HCT116 (cell line): ENCODE data around the gene NOP16. TPM values are rescaled to one million over a fixed set of nuclear protein-coding genes. Genes with fewer than 3 reads are reported as not detected.

Experiments
- ATAC-seq: fragments of 200-7000 bp; cut with Tn5 transposase; 2 replicates; pipeline ENCODE4 v1.9.1; 2020; ENCODE audit warnings: mild to moderate bottlenecking, moderate library complexity
- BruUV-seq: library from RNA; stranded (reverse); fragments of 400-500 nt; replicated peaks from 2 replicates; lab custom pipeline; 2021; lab: Mats Ljungman, UMichigan
- CTCF ChIA-PET: fragments of 300-600 bp; sonication (Branson Sonifier 250); formaldehyde crosslinking; loops from one replicate; lab custom pipeline; 2021; ENCODE audit warnings: antibody characterized with exemption; lab: Charles Lee
- POLR2A ChIA-PET: fragments of 300-600, 350-600 bp; sonication (Branson Sonifier 250); formaldehyde crosslinking; loops from one replicate; lab custom pipeline; 2021; ENCODE audit warnings: antibody characterized with exemption; lab: Charles Lee
- RAD21 ChIA-PET, 2 experiments: fragments of 300-600 bp; sonication (Branson Sonifier 250); formaldehyde crosslinking; loops; one replicate each; lab custom pipeline; 2023; ENCODE audit warnings: low total read pairs in 2 of 2; ENCODE audit not compliant: uncharacterized antibody in 2 of 2, unreplicated experiment in 2 of 2, low non-redundant PET in 1 of 2; lab: Charles Lee
- DNase-seq: peaks from one replicate; pipeline ENCODE4 v3.0.0-alpha.2; 2010; ENCODE audit warnings: low read depth, low spot score
- H2AFZ ChIP-seq: fragments of 200-600 bp; shearing (Covaris generic), sonication (generic); 2 replicates; pipeline ENCODE4 v1.6.1; 2017; ENCODE audit warnings: low read depth, mixed run types, mixed read lengths, antibody characterized with exemption, low read length; ENCODE audit not compliant: poor library complexity, severe bottlenecking
- H3K27ac ChIP-seq: 2 replicates; pipeline ENCODE4 v1.5.1; 2012; ENCODE audit warnings: low read depth, low read length
- H3K27me3 ChIP-seq: fragments of 200-600 bp; sonication (generic); 2 replicates; pipeline ENCODE4 v1.6.1; 2016; ENCODE audit warnings: mixed run types, low read length, mixed read lengths; ENCODE audit not compliant: insufficient read depth
- H3K36me3 ChIP-seq, 2 experiments: fragments of 200-500 bp in 1 of 2; fragments of 200-600 bp in 1 of 2; sonication (Bioruptor generic) in 1 of 2; sonication (generic) in 1 of 2; 2 replicates each; pipeline versions ENCODE4 v1.5.1 to v1.6.1; 2014 to 2016; ENCODE audit warnings: low read length in 2 of 2, inconsistent platforms in 1 of 2, mixed read lengths in 1 of 2, mixed run types in 1 of 2; ENCODE audit not compliant: insufficient read depth in 2 of 2, control insufficient read depth in 1 of 2
- H3K4me1 ChIP-seq, 2 experiments: fragments of 200-600 bp in 1 of 2; sonication (generic) in 1 of 2; 2 replicates each; pipeline versions ENCODE4 v1.5.1 to v1.6.1; 2012 to 2017; ENCODE audit warnings: low read length in 2 of 2, inconsistent platforms in 1 of 2, mild to moderate bottlenecking in 1 of 2, mixed read lengths in 1 of 2, mixed run types in 1 of 2, moderate library complexity in 1 of 2; ENCODE audit not compliant: insufficient read depth in 2 of 2, control insufficient read depth in 1 of 2
- H3K4me2 ChIP-seq: fragments of 200-600 bp; sonication (generic); 2 replicates; pipeline ENCODE4 v1.6.1; 2017; ENCODE audit warnings: mixed run types, low read length, mixed read lengths
- H3K4me3 ChIP-seq, 2 experiments: fragments of 200-600 bp in 1 of 2; sonication (generic) in 1 of 2; replicated peaks in 1 of 2; 2 replicates each; pipeline ENCODE4 v1.5.1; 2011 to 2016; ENCODE audit warnings: low read length in 2 of 2, control low read depth in 1 of 2, low read depth in 1 of 2, mild to moderate bottlenecking in 1 of 2, mixed read lengths in 1 of 2, mixed run types in 1 of 2
- H3K79me2 ChIP-seq: fragments of 200-600 bp; sonication (generic); 2 replicates; pipeline ENCODE4 v1.6.1; 2017; ENCODE audit warnings: mild to moderate bottlenecking, mixed run types, low read length, moderate library complexity, mixed read lengths; ENCODE audit not compliant: insufficient read depth
- H3K9ac ChIP-seq: fragments of 200-600 bp; sonication (generic); 2 replicates; pipeline ENCODE4 v1.6.1; 2016; ENCODE audit warnings: low read length, mixed read lengths
- H3K9me2 ChIP-seq: fragments of 200-600 bp; sonication (generic), shearing (Covaris generic); 2 replicates; pipeline ENCODE4 v1.6.1; 2017; ENCODE audit warnings: mixed run types, mild to moderate bottlenecking, moderate library complexity; ENCODE audit not compliant: insufficient read depth
- H3K9me3 ChIP-seq, 2 experiments: fragments of 200-500 bp in 1 of 2; fragments of 200-600 bp in 1 of 2; sonication (Bioruptor generic) in 1 of 2; sonication (generic) in 1 of 2; 2 replicates each; pipeline ENCODE4 v1.6.1; 2014 to 2017; ENCODE audit warnings: low read length in 2 of 2, mixed read lengths in 2 of 2, inconsistent platforms in 1 of 2, low read depth in 1 of 2, mild to moderate bottlenecking in 1 of 2, mixed run types in 1 of 2, moderate library complexity in 1 of 2; ENCODE audit not compliant: control insufficient read depth in 1 of 2, insufficient read depth in 1 of 2
- H4K20me1 ChIP-seq: fragments of 200-600 bp; sonication (generic), shearing (Covaris generic); 2 replicates; pipeline ENCODE4 v1.6.1; 2017; ENCODE audit warnings: mixed run types, mild to moderate bottlenecking, moderate library complexity; ENCODE audit not compliant: insufficient read depth
- EGR1 ChIP-seq: IDR thresholded peaks from 2 replicates; pipeline ENCODE4 v1.6.1; 2012; ENCODE audit warnings: low read depth
- ELF1 ChIP-seq: IDR thresholded peaks from 2 replicates; pipeline ENCODE4 v1.6.1; 2012; ENCODE audit warnings: low read depth, borderline replicate concordance
- POLR2AphosphoS5 ChIP-seq: IDR thresholded peaks from 2 replicates; pipeline ENCODE4 v1.6.1; 2011; ENCODE audit warnings: mild to moderate bottlenecking, low read depth, low read length, moderate library complexity
- RAD21 ChIP-seq: IDR thresholded peaks from 2 replicates; pipeline ENCODE4 v1.6.1; 2012; ENCODE audit warnings: low read depth, mild to moderate bottlenecking
- TCF7L2 ChIP-seq: IDR thresholded peaks from 2 replicates; pipeline ENCODE4 v1.7.0; 2011; ENCODE audit warnings: borderline replicate concordance, inconsistent platforms; ENCODE audit not compliant: insufficient read depth, insufficient read length; ENCODE audit errors: extremely low read depth
- YY1 ChIP-seq: IDR thresholded peaks from 2 replicates; pipeline ENCODE4 v1.6.1; 2011; ENCODE audit warnings: low read length, low read depth, moderate library complexity, mild to moderate bottlenecking; ENCODE audit not compliant: insufficient replicate concordance; ENCODE audit errors: extremely low read depth
- intact Hi-C: fragments of 100-400 bp; cut with micrococcal nuclease; formaldehyde crosslinking; loops from 2 replicates; pipeline ENCODE4 v1.10.0; 2022
- total RNA-seq: library from RNA; stranded (reverse); gene quantifications from one replicate; pipeline ENCODE4 v1.2.1, GENCODE V29; 2021; ENCODE audit not compliant: unreplicated experiment
- TF ChIP-seq, protein P1 (sequence below): IDR thresholded peaks from 2 replicates; pipeline ENCODE4 v1.6.1; 2012
- TF ChIP-seq, protein P2 (sequence below): IDR thresholded peaks from 2 replicates; pipeline ENCODE4 v1.6.1; 2011; ENCODE audit warnings: mild to moderate bottlenecking, low read length, moderate library complexity; ENCODE audit not compliant: insufficient replicate concordance; ENCODE audit errors: extremely low read depth

Gene NOP16
- total RNA-seq, 1 experiment from 2014 or later = 67.1 TPM

DNA sequence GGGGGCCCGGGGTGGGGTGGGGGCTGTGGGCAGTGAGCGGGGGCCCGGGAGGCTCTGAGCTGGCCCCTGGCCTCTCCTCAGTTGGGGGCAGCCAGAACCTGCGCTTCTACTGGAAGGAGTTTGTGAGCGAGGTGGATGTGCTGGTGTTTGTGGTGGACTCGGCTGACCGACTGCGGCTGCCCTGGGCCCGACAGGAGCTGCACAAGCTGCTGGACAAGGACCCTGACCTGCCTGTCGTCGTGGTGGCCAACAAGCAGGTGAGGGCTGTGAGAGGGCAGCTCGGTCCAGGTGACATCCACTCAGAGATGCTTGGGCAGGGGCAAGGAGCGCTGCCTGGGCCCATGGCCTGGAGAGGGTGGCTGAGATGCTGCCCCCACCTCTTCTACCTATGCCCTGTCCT is 19.7 kb downstream of the NOP16 start:
- Histone ChIP-seq H3K4me2 (peak overlapping the region; percentile 46; the same call in 1 of the 2 replicates), H3K27ac (no peak overlapping the region), H3K27me3 (no peaks in the 10 kb centered on the region), H3K4me3 (no peak overlapping the region), H3K79me2 (no peaks in the 10 kb centered on the region), H3K9ac (no peak overlapping the region), H3K36me3 (no peaks in the 10 kb centered on the region), H3K9me3 (no peaks in the 10 kb centered on the region), H3K9me2 (no peaks in the 10 kb centered on the region), H3K4me1 (peaks cover 12 to 21% of the 10 kb centered on the region in 2 experiments), H4K20me1 (no peaks in the 10 kb centered on the region), H2AFZ (no peak overlapping the region)
- ChIA-PET RAD21 (no interaction called here), POLR2A (interaction anchor here (0.6 to 0.9 kb wide), 3 partner anchors 79 to 471 kb away, joined by 3 to 6 read pairs (median 3); no protein-coding TSS in a partner anchor), CTCF (no interaction called here)
- ATAC-seq (no peak), DNase-seq (no peak)
- TF ChIP-seq ELF1 (no peak), EGR1 (no peak)
- TF ChIP-seq, protein P1, sequence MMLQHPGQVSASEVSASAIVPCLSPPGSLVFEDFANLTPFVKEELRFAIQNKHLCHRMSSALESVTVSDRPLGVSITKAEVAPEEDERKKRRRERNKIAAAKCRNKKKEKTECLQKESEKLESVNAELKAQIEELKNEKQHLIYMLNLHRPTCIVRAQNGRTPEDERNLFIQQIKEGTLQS = no peak
- BruUV-seq = no TSS peak
- intact Hi-C loops = no loop called here

DNA sequence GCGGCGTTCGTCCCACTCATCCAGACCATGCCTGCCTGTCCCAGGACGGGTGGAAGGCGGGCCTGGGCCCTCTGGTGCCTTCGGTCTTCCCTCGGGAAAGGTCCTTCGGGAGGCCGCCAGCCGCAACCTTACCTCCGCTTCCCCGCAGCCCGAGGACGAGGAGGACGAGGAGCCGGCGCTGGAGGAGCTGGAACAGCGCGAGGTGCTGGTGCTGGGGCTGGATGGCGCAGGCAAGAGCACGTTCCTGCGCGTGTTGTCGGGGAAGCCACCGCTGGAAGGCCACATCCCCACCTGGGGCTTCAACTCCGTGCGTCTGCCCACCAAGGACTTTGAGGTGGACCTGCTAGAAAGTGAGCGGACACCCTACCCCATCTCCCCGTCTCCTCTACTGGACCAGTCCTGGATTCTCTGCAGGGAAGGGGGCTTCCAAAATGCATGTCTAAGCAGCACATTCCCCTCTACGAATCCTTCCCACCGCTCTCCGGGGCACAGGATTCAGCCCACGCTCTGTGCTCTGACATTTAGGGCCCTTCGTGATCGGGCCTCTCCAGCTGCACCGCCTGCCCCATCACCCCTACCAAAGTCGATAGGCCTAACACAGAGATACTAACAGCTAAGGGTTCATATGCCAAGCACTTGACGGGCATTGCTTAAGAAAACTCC is 22.0 kb downstream of the NOP16 start:
- peaks cover 9 to 21% of the 10 kb centered on the region in 2 experiments for H3K4me1 ChIP-seq
- POLR2A ChIA-PET = no interaction called here
- TF ChIP-seq TCF7L2 (no peak), RAD21 (no peak), POLR2AphosphoS5 (no peak), YY1 (no peak)
- TF ChIP-seq, protein P2, sequence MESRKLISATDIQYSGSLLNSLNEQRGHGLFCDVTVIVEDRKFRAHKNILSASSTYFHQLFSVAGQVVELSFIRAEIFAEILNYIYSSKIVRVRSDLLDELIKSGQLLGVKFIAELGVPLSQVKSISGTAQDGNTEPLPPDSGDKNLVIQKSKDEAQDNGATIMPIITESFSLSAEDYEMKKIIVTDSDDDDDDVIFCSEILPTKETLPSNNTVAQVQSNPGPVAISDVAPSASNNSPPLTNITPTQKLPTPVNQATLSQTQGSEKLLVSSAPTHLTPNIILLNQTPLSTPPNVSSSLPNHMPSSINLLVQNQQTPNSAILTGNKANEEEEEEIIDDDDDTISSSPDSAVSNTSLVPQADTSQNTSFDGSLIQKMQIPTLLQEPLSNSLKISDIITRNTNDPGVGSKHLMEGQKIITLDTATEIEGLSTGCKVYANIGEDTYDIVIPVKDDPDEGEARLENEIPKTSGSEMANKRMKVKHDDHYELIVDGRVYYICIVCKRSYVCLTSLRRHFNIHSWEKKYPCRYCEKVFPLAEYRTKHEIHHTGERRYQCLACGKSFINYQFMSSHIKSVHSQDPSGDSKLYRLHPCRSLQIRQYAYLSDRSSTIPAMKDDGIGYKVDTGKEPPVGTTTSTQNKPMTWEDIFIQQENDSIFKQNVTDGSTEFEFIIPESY = no peak
- TF ChIP-seq, all 23 proteins: peak for 0

More for the DNA sequence above, 22.0 kb downstream of the NOP16 start:
- H3K4me2 ChIP-seq = no peak overlapping the region
- H3K79me2 ChIP-seq = peaks cover 2% of the 10 kb centered on the region
- no peak overlapping the region for H2AFZ ChIP-seq
- no peaks in the 10 kb centered on the region for H3K9me3 ChIP-seq
- H3K4me3 ChIP-seq = no peak overlapping the region
- ChIA-PET CTCF (no interaction called here), RAD21 (no interaction called here)
- no peaks in the 10 kb centered on the region for H3K27me3 ChIP-seq
- no peak overlapping the region for H3K9ac ChIP-seq
- no TSS peak for BruUV-seq
- DNase-seq (no peak), ATAC-seq (no peak)
- no peaks in the 10 kb centered on the region for H3K9me2 ChIP-seq
- H4K20me1 ChIP-seq = no peaks in the 10 kb centered on the region
- no peak overlapping the region for H3K27ac ChIP-seq
- intact Hi-C loops = no loop called here
- no peaks in the 10 kb centered on the region for H3K36me3 ChIP-seq
